HEK293 (cell line): ENCODE results near the gene GOLGA6C.
"Not testable (repeated sequence)": the region's sequence is repeated elsewhere in the genome, so short reads cannot be mapped to it uniquely, and the experiment has no call there.

Experiments
- CTCF ChIA-PET: fragments of 350-600 bp; formaldehyde crosslinking; extraction: SDS; loops from one replicate; lab custom pipeline; 2021; ENCODE audit warnings: antibody characterized with exemption; lab: Yijun Ruan, JAX
- POLR2A ChIA-PET: fragments of 300-600 bp; formaldehyde crosslinking; extraction: SDS; loops from one replicate; lab custom pipeline; 2020; ENCODE audit warnings: antibody characterized with exemption, inconsistent platforms; lab: Yijun Ruan, JAX
- H3K27ac ChIP-seq: fragments of 200-500 bp; sonication (Bioruptor generic); 2 replicates; pipeline ENCODE4 v1.5.1; 2014; ENCODE audit warnings: low read depth, low read length, control low read depth, inconsistent platforms; ENCODE audit errors: extremely low read depth
- H3K36me3 ChIP-seq, 2 experiments: fragments of 200-500 bp in 1 of 2; sonication (Bioruptor generic) in 1 of 2; 1 replicate in 1 of 2; 2 replicates in 1 of 2; pipeline ENCODE4 v1.5.1; 2014 to 2017; ENCODE audit warnings: inconsistent platforms in 2 of 2, low read length in 2 of 2; ENCODE audit not compliant: control insufficient read depth in 2 of 2, insufficient read depth in 1 of 2
- H3K4me1 ChIP-seq: fragments of 200-500 bp; sonication (Bioruptor generic); 2 replicates; pipeline ENCODE4 v1.5.1; 2014; ENCODE audit warnings: mild to moderate bottlenecking, low read length, inconsistent platforms; ENCODE audit not compliant: control insufficient read depth, insufficient read depth
- H3K4me3 ChIP-seq: 2 replicates; pipeline ENCODE4 v1.5.1; 2011; ENCODE audit warnings: low read depth, mild to moderate bottlenecking, control low read depth, low read length, moderate library complexity
- H3K9me3 ChIP-seq: fragments of 200-500 bp; sonication (Bioruptor generic); 2 replicates; pipeline ENCODE4 v1.5.1; 2014; ENCODE audit warnings: low read depth, low read length, inconsistent platforms; ENCODE audit not compliant: control insufficient read depth, insufficient read depth
- INSM2 ChIP-seq: fragments of 450-650 bp; formaldehyde crosslinking; IDR thresholded peaks from 2 replicates; pipeline ENCODE4 v1.5.1; 2016; ENCODE audit warnings: missing biosample characterization, missing genetic modification characterization
- KLF1 ChIP-seq: fragments of 450-650 bp; formaldehyde crosslinking; IDR thresholded peaks from 2 replicates; pipeline ENCODE4 v1.5.1; 2016; ENCODE audit warnings: missing biosample characterization, missing genetic modification characterization
- ZBTB48 ChIP-seq: fragments of 450-650 bp; formaldehyde crosslinking; IDR thresholded peaks from 2 replicates; pipeline ENCODE4 v1.5.1; 2016; ENCODE audit warnings: missing biosample characterization, missing genetic modification characterization
- ZNF10 ChIP-seq: fragments of 450-650 bp; formaldehyde crosslinking; IDR thresholded peaks from 2 replicates; pipeline ENCODE4 v1.5.1; 2017; ENCODE audit warnings: missing biosample characterization, missing genetic modification characterization
- ZNF112 ChIP-seq: fragments of 450-650 bp; formaldehyde crosslinking; IDR thresholded peaks from 2 replicates; pipeline ENCODE4 v1.5.0; 2017; ENCODE audit warnings: missing biosample characterization, missing genetic modification characterization
- ZNF280C ChIP-seq: fragments of 450-650 bp; formaldehyde crosslinking; IDR thresholded peaks from 2 replicates; pipeline ENCODE4 v1.5.1; 2016; ENCODE audit warnings: missing biosample characterization, missing genetic modification characterization
- ZNF292 ChIP-seq: fragments of 450-650 bp; formaldehyde crosslinking; IDR thresholded peaks from 2 replicates; pipeline ENCODE4 v1.5.1; 2016; ENCODE audit warnings: low read depth, missing biosample characterization, missing genetic modification characterization, borderline replicate concordance
- ZNF366 ChIP-seq: fragments of 450-650 bp; formaldehyde crosslinking; conservative IDR thresholded peaks from 2 replicates; pipeline ENCODE4 v1.5.1; 2016; ENCODE audit warnings: missing biosample characterization, missing genetic modification characterization
- ZNF37A ChIP-seq: fragments of 450-650 bp; IDR thresholded peaks from 2 replicates; pipeline ENCODE4 v1.5.1; 2018; ENCODE audit warnings: missing biosample characterization, missing genetic modification characterization
- ZNF394 ChIP-seq: fragments of 450-650 bp; formaldehyde crosslinking; IDR thresholded peaks from 2 replicates; pipeline ENCODE4 v1.5.1; 2016; ENCODE audit warnings: missing biosample characterization, missing genetic modification characterization, mild to moderate bottlenecking, moderate library complexity, borderline replicate concordance
- ZNF571 ChIP-seq: fragments of 450-650 bp; formaldehyde crosslinking; IDR thresholded peaks from 2 replicates; pipeline ENCODE4 v1.5.0; 2017; ENCODE audit warnings: missing biosample characterization, missing genetic modification characterization
- ZNF629 ChIP-seq: fragments of 450-650 bp; formaldehyde crosslinking; IDR thresholded peaks from 2 replicates; pipeline ENCODE4 v1.5.1; 2017; ENCODE audit warnings: missing biosample characterization, missing genetic modification characterization
- ZNF670 ChIP-seq: fragments of 450-650 bp; formaldehyde crosslinking; IDR thresholded peaks from 2 replicates; pipeline ENCODE4 v1.5.1; 2016; ENCODE audit warnings: missing biosample characterization, missing genetic modification characterization, low read depth
- ZNF747 ChIP-seq: fragments of 450-650 bp; formaldehyde crosslinking; IDR thresholded peaks from 2 replicates; pipeline ENCODE4 v1.5.1; 2016; ENCODE audit warnings: missing biosample characterization, missing genetic modification characterization
- ZSCAN23 ChIP-seq: fragments of 450-650 bp; formaldehyde crosslinking; IDR thresholded peaks from 2 replicates; pipeline ENCODE4 v1.5.1; 2016; ENCODE audit warnings: missing biosample characterization, missing genetic modification characterization

Gene GOLGA6C

GRCh38 chr15:75307778-75308390 is 49.8 kb downstream of the GOLGA6C start (continued):
- no peak for TF ChIP-seq ZNF670 (tag by site-specific recombination)

- Histone ChIP-seq H3K4me3 (no peak overlapping the region), H3K4me1 (no peaks in the 10 kb centered on the region), H3K9me3 (no peaks in the 10 kb centered on the region), H3K36me3 (no peaks in the 10 kb centered on the region), H3K27ac (no peak overlapping the region)
- CTCF ChIA-PET: interaction anchor here (0.7 to 3.2 kb wide), 3 partner anchors 58 to 529 kb away, joined by 3 to 25 read pairs (median 3); partner anchors contain the start of gene MAN2C1
- POLR2A ChIA-PET: no interaction called here
- TF ChIP-seq ZNF280C (tag by site-specific recombination): no peak
- no peak for TF ChIP-seq ZBTB48 (tag by site-specific recombination)
- TF ChIP-seq ZNF37A (tag by site-specific recombination): no peak
- TF ChIP-seq ZSCAN23 (tag by site-specific recombination): no peak
- TF ChIP-seq ZNF112: no peak
- TF ChIP-seq ZNF394: peak; percentile 65; the same call in 1 of the 2 replicates
- no peak for TF ChIP-seq ZNF292 (tag by site-specific recombination)
These were observed 51.6 kb downstream of the GOLGA6C start for GRCh38 chr15:75309711-75310110.

- H3K36me3 ChIP-seq, H3K4me1 ChIP-seq, H3K4me3 ChIP-seq, CTCF ChIA-PET, H3K9me3 ChIP-seq, POLR2A ChIA-PET, H3K27ac ChIP-seq: not testable (repeated sequence)
These were observed 54.4 kb downstream of the GOLGA6C start for GRCh38 chr15:75312548-75312947.

- POLR2A ChIA-PET: no interaction called here
- H3K4me1 ChIP-seq: no peaks in the 10 kb centered on the region
- no peak overlapping the region for H3K27ac ChIP-seq
- TF ChIP-seq INSM2: no peak
- no peak for TF ChIP-seq ZNF366 (tag by site-specific recombination)
- TF ChIP-seq ZNF747 (tag by site-specific recombination): no peak
- no peak for TF ChIP-seq ZNF571 (tag by site-specific recombination)
- TF ChIP-seq ZNF629 (tag by site-specific recombination): no peak
- peak; percentile 82 for TF ChIP-seq ZNF10 (tag by site-specific recombination)
- no peak for TF ChIP-seq KLF1 (tag by site-specific recombination)
- TF ChIP-seq, all 188 proteins: peak for 1
- H3K9me3 ChIP-seq: no peaks in the 10 kb centered on the region
- CTCF ChIA-PET: no interaction called here
- H3K4me3 ChIP-seq: no peak overlapping the region
- H3K36me3 ChIP-seq: no peaks in the 10 kb centered on the region
These were observed 55.1 kb downstream of the GOLGA6C start for GRCh38 chr15:75313116-75313845.
